Head of caudate nucleus (tissue), 42 donors: ENCODE data around the gene NDFIP1.
"Not testable (repeated sequence)": the region's sequence is repeated elsewhere in the genome, so short reads cannot be mapped to it uniquely, and the experiment has no call there.

Experiments
- DNase-seq, 42 donors: peaks; one replicate each; pipeline versions ENCODE4 v3.0.0 to v3.0.0-alpha.2; 2020 to 2021; ENCODE audit warnings: mixed read lengths in 7 of 42
- intact Hi-C: fragments of 100-400 bp; cut with DNase I; formaldehyde crosslinking; loops from one replicate; pipeline ENCODE4 v1.15.0; 2022

Gene NDFIP1

DNA sequence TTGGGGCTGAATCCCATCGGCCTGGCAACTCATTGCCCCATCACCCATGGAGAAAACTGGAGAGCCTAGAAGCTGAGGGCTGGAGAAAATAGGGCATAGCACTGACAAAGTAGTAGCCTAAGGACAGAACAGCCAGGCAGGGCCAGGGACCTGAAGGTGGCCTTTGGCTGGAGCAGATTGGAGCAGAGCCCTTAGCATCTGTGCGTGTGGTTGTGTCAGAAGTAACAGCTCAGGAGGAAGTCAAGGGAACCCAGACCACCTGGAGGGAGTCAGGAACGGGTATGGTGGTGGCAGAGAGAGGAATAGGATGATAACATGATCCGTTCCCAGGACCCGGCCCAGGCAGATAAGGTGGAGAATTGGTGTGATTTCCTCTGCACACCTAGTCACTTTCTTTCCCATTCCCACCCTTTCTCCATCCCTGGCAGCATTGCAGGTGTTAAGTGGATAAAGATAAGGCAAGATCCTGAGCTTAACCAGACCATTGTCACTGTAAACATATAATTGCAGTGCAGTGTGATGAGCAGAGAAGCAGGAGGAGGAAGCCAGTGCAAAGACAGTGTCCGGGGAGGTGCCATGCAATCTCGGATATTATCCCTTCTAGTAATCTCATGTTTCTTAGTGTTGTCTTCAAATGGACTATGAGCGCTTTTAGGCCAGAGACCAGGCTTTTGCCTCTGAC, 67.0 kb downstream of the NDFIP1 start:
- DNase-seq = peak in 1 of 42 donors; percentile 19
- intact Hi-C loops = no loop called here

DNA sequence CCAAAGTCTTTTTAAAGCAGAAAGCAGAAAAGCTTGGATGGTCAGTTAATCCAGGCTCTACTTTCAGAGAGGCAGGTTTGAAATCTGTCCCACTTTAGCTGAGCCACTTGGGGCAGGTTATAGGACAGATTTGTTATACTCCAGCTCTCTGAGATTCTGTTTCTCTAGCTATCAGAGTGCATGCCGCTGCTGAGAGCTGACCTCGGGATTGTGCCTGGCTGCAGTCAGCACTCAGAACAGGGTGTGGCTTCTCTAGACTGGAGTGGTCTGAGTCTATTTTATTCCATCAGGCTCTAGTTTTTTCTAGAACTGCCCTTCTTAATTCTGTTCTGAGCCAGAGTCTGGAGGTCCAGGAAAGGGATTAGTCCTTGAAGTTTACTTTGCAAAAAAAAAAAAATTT, 67.7 kb downstream of the NDFIP1 start:
- intact Hi-C loops = no loop called here

DNA sequence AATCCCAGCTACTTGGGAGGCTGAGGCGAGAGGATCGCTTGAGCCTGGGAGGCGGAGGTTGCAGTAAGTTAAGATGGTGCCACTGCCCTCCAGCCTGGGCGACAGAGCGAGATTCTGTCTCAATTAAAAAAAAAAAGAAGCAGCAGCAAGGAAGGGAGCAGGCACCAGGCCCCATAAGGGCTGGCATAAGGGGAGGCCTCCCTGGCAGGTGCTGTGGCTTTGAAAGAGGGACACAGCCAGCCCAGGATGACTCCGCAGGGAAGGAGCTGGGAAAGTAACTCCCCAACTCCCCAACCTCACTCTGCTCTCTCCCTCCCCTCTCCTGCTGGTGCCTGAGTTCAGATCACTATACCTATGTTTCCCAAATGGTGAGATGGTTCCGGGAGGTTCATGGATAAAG, 70.1 kb downstream of the NDFIP1 start:
- no peak for DNase-seq
- intact Hi-C loops = no loop called here

More for the DNA sequence above, 67.7 kb downstream of the NDFIP1 start:
- peak in 1 of 42 donors; percentile 7 for DNase-seq

DNA sequence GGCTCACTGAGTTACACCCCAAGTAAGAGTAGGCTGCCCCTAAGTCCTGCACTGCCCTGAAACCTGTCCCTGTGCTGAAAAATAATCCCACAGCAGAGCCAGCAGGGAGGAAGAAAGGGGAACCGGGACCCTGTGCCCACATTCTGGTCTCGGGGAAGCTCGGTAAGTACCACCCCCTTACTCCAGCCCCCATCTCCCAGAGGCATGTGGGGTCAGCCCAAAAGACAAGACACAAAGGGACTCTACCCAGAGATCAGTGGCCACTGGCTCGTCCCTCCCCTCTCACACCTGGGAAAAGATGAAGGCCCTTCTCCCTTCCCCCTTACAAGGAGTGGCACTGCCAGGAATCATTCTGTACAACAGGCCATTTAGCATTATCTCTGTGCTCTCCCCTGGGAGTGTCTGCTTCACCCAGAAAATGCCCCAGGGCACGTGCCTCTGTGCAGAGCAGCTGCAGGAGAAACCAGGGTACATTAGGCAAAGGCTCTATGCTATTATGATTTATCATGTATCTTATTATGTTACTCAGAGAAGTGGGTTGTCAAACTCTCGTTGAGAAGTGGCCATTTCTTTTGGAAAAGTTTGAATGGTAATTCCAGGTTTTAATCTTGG, 71.3 kb downstream of the NDFIP1 start:
- intact Hi-C loops = no loop called here
- DNase-seq = no peak

DNA sequence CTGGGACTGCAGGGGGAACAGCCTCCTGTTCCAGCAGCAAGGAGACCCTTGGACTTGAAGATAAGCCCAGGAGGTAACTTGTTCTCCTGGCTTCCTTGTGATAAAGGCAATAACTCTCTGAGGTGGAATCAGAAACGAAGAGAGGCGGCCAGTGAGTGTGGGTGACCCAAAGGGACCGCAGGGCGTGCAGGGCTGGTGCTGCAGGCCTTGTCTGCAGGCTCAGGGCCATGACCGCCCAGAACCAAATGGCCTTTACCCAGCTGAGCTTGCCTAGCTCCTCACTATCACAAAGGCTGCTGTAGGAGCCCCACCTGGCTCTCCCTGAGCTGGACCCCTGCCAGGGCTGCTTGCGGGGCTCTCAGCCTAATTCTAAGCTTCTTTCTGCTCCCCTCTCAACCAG, 72.5 kb downstream of the NDFIP1 start:
- intact Hi-C loops = no loop called here
- no peak for DNase-seq

DNA sequence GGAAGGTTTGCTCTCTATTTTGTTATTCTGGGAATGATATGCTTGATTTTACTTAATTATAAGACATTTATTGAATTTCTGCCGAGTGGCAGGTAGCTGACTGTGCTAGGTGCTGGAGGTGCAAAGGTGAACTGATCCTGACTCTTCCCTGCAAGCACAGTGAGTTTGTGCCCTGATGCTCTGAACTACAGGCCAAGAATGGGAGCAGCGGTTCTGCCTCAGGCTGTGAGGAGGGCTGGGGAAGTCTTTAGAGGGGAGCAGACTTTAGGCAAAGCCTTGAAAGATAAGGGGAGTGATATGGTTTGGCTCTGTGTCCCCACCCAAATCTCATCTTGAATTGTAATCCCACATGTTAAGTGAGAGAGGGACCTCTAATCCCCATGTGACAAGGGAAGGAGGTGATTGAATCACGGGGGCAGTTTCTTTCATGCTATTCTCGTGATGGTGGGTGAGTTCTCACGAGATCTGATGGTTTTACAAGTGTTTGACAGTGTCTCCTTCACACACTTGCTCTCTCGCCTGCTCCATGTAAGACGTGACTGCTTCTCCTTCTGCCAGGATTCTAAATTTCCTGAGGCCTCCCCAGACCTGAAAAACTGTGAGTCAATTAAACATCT, 73.1 kb downstream of the NDFIP1 start:
- intact Hi-C loops = no loop called here
- DNase-seq = no peak

DNA sequence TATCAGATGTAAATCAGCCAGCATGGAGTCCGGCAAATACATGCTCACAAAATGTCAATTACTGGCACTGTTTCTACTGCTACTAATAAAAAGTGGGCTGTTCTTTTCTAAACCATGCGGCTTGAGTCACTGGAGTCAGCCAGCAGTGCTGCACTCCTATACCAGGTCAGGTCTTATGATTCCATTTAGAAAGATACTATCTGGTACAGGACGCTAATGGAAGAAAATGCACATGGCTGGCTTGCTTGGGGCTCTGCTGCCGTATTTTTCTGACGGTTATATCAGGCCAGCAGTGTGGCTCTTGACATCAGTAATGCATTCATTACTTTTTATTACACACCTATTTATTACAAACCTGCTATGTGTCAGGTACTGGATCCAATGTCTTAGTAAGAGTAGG, 74.3 kb downstream of the NDFIP1 start:
- no peak for DNase-seq
- intact Hi-C loops = no loop called here

DNA sequence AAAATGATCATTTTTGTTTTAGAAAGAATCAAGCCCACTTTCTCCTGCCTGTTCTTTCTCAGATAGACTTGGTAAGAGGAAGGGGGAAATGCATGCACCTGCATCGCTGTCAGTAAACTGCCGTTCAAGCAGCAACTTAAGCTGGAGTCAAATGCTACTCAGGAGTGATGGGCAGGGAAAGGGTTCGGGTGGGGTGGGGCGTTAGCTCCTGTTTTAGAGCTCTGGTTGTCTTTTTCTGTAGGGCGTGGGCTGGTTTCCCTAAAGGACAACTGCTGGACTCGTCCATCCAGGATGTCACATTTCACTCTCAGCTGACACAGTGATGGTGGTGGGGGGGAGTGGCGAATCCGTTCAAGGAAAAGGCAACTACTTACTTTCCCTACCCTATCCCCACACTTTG, 75.0 kb downstream of the NDFIP1 start:
- intact Hi-C loops = no loop called here
- DNase-seq = no peak

DNA sequence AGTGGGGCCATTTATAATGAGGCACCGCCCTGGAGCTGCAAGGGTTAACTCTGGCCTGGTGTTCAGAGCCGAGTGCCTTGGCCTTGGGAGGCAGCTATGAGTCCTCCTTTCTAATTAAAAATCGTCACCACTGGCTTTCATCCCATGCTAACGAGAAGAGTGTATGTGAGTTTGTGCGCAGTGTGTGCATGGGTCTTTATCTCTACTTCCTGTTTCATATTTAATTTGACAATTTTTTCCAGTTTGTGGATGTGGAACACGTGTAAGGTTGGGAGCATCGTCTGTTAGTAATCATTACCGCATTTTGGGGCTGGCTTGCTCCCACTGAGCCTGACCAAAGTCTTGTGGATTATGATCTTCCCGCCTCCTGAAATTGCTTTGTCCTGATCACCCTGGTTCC, 76.4 kb downstream of the NDFIP1 start:
- DNase-seq = no peak
- intact Hi-C loops = no loop called here

DNA sequence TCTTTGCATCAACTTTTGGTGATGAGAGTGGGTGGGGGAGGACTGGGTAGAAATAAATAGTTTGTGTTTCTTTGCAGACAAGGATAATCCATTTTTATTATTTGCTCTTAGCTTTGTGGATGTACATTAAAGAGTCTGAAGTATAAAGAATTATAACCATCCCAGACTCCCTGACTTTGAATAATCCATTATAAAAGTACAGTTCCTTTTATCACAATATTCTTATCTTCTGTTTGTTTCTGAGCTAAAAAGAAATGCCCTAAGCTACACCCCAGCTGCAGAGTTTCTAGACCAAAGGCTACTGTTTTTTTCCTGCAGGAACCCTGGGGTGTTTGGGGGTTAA, 77.9 kb downstream of the NDFIP1 start:
- no peak for DNase-seq
- intact Hi-C loops = no loop called here

DNA sequence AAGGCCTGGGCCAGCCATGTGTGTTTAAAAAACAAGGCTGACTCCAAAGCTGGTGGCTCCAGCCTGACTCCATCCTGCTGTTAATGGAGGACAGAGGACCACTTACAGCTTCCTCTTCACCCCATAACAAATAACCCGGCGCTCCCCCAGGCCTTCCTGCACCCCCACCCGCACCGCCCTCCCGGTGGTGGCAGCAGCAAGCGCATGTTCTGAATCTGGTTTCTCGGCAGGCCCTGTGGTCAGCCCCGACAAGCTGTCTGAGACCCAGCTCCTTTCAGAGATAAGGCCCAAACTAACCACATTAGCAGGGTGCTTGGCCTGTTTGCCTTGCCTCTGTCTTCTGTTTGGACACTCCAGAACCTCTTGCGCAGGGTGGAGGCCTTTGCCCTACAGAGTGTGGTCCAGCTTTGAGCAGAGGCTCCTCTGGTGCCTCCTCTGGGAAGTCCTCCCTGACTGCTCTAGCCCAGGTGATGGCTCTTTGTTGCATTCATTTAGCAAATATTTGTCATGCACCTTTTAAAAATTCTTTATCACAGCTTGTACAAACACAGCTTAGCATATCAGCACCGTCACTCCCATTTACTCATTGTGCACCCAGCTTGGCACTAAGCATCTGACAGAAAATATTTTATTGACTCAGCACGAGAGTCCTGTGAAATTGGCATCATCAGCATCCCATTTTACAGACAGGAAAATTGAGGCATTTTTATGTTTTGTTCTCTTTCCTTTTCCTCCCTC, 78.4 kb downstream of the NDFIP1 start:
- intact Hi-C loops = no loop called here
- no peak for DNase-seq

DNA sequence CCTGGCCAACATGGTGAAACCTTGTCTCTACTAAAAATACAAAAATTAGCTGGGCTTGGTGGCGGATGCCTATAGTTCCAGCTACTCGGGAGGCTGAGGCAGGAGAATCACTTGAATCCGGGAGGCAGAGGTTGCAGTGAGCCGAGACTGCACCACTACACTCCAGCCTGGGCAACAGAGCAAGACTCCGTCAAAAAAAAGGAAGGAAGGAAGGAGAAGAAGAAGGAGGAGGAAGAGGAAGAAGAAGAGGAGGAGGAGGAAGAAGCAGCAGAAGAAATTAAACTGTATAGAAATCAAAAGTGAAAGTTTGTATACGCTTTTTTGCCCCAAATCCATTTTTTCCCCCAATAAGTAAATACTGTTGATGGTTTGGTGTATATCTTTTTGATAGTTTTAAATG, 80.1 kb downstream of the NDFIP1 start:
- intact Hi-C loops, DNase-seq: not testable (repeated sequence)

DNA sequence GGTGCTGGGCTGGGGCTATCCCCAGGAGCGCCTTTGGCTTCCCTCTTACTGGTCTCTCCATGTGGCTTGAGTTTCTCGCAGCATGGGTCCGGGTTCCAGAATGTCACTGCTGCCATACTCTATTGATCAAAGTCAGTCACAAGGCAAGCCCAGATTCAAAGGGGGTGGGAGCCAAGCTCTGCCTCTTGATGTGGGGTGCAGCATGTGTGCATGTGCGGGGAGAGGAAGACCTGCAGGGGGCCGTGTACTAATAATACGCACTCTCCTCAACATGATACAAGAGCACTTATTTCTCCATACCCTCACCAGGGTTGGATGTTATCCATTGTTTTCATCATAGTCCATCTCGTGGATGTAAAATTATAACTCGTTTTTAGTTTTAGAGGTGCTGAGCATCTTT, 81.2 kb downstream of the NDFIP1 start:
- intact Hi-C loops = no loop called here
- no peak for DNase-seq

DNA sequence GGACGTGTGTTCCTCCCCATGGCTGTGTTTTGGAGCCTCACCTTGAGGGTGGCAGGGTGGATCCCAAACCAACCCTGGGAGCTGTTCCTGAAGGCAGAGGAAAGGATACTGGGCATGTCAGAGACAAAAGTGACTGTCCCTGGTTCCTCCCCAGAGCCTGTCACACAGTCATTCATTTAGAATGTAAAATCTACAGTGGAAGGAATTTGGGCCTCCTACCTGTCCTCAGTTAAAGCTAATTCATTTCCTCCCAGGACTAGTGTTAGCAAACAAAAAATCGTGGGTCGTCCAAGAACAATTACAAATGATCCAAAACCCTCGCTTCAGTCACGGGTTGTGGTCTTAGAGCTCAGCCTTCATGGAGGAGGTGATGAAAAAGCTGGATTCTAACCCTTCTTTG, 83.2 kb downstream of the NDFIP1 start:
- no peak for DNase-seq
- intact Hi-C loops = no loop called here

DNA sequence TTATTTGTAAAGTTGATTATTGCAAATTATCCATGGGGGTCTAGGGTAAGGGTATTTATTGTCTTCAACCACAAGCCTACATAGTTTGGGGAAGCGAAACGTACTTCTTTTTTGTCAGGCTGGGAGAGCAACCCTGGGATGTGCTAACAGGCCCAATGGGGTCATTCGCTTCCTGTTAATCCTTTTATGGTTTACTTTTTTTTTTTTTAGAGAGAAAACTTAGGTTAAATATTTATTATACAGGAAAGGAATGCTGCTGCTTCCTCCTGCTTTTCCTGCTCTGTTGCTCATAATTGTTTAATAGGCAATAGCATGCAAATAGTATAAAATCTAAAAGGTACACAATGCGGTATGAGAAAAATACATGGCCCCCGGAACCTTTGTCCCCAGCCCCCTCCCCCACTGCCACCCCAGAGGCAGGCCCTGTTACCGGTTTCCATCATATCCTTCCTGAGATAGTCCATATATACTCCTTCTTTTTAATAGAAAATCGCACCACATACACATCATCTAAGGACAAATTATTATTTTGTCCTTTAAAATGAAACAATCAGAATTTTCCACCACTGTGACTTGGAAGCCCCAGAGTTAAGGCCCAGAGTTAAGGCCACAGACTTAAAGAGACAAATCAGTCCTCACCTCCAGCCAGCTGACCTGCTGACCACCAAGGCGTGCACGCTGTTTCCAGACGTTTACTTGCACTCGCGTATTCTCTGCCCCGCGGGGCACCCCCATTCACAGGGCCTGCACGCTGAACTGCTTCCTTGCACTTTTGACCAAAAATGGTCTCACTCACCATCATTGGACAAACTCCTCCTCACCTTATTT, 83.9 kb downstream of the NDFIP1 start:
- intact Hi-C loops = no loop called here
- no peak for DNase-seq

DNA sequence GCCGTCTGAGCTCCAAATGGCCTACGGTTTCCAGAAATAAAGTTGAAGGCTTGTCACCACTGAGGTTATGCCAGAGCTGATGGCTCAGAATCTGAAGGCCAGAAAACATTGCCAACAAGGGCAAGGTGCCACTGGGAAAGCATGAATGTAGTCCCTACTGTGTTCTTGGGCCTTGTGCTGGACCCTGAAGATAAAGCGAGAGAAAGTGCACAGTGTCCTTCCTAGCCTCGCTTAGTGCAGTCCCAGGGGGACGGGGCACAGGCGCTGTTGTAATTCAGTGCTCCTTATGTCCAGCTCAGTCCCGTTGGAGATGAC, 84.5 kb downstream of the NDFIP1 start:
- intact Hi-C loops = no loop called here

DNA sequence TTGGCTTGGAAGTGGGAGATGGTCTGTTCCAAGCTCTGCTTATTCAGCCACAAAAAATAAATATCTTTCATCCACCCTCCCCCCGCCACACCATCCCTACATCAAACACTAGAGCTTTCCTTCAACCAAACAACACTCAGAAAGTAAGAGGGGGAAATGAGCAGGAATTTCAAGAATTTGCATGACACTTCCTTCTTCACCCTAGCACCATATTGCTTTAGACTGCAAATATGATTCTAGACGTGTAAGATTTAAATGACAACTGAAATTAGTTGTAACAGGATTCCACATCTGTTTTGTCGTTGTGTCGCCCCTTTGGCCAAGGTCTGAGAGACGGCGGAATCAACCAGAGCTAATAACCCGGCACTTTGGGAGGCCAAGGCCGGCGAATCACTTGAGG, 88.5 kb downstream of the NDFIP1 start:
- intact Hi-C loops = no loop called here

More for the DNA sequence above, 84.5 kb downstream of the NDFIP1 start:
- no peak for DNase-seq

DNA sequence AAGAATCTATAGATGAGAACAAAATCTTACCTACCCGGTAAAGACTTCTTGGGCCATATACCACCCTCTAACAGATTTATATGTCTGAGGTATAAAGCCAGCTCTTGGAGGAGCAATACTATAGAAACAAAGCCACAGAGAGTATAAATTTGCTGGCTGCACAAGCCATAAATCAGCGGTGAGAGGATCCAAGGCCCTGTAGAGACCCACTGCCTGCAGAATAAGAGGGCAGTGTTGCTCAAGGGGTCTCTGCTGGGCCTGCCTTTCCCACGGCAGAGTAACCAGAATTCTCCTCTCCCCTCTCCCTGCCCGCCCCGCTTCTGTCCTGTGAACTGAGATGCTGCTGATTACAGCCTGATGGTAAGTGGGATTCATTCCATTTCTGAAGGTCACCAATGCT, 89.2 kb downstream of the NDFIP1 start:
- intact Hi-C loops = no loop called here
- no peak for DNase-seq

More for the DNA sequence above, 88.5 kb downstream of the NDFIP1 start:
- no peak for DNase-seq

DNA sequence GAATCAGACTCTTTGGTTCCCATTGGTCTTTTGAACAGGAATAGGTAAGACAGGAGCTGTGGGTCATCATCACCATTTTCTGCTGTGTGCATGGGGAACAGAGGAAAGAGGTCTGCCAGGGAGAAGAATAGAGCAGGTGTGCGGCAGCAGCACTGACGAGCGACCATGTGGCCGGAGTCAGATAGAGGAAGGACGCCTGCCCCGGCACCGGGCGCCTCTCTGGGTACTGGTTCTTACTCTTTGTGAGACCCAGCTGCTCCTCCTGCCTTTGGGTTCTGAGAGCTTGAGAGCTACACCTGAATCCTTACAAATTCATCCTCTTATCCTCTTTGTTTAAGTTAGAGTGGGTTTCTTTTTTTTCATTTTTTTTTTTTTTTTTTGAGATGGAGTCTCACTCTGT, 90.8 kb downstream of the NDFIP1 start:
- no peak for DNase-seq
- intact Hi-C loops = no loop called here

DNA sequence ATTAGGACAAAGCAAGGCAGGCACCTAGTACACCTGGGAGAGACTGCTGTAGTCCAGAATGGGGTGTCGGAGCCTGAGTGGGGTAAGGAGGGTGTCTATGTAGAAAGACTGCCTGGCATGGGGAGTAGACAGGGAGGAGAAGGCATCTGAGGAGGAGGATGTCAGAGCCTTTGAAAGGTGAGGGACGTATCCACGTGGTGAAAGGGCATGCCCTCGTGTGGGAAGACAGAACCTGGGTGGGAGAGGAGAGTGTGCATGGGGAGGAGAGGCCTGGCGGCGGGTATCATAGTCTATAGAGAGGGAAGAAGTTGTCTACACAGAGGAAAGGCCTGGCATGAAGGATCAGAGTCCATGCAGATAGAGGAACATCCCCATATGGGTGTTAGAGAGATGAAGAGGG, 91.8 kb downstream of the NDFIP1 start:
- intact Hi-C loops = no loop called here
- no peak for DNase-seq
